SHP77 (cell line): ENCODE measurements around the gene CDKN3.
"Not testable (repeated sequence)": the region's sequence is repeated elsewhere in the genome, so short reads cannot be mapped to it uniquely, and the experiment has no call there.

Source experiments
- DNase-seq, 2 experiments: peaks; one replicate each; lab custom pipeline; 2025; lab: John Stamatoyannopoulos, UW

The CDKN3 gene

DNA sequence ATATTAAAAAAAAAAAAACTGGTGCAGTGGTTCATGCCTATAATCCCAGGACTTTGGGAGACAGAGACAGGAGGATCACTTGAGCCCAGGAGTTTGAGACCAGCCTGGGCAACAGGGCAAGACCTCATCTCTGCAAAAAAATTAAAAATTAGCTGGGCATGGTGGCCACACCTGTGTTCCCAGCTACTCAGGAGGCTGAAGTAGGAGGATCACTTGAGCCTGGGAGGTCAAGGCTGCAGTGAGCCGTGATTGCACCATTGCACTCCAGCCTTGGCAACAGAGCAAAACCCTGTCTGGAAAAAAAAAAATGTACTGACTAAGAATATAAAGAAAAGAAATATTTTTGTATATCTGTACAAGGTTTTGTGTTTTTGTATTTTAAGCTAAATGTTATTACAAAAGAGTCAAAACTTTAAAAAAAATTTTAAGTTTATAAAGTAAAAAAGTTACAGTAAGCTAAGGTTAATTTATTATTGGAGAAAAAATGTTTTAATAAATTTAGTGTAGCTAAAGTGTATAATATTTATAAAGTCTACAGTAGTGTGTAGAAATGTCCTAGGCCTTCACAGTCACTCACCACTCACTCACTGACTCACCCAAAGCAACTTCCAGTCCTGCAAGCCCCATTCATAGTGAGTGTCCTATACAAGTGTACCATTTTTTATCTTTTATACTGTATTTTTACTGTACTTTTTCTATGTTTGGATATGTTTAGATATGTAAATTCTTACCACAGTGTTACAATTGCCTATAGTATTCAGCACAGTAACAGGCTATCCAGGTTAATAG is 60.2 kb downstream of the CDKN3 start:
- DNase-seq, result not testable (repeated sequence)

DNA sequence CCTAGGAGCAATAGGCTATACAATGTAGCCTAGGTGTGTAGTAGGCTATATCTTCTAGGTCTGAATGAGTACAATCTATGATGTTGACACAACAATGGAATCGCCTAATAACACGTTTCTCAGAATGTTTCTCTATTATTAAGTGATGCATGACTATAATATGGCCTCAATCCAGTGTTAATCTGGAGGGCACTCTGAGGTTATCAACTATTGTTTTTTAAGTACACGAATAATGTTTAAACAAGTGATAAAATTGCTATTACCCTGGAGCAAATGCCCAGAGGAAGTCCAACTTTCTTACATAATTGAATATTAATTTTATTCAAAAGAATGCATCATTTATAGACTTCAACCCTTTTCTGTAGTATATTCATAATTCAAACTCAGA is 60.8 kb downstream of the CDKN3 start:
- no peak for DNase-seq

DNA sequence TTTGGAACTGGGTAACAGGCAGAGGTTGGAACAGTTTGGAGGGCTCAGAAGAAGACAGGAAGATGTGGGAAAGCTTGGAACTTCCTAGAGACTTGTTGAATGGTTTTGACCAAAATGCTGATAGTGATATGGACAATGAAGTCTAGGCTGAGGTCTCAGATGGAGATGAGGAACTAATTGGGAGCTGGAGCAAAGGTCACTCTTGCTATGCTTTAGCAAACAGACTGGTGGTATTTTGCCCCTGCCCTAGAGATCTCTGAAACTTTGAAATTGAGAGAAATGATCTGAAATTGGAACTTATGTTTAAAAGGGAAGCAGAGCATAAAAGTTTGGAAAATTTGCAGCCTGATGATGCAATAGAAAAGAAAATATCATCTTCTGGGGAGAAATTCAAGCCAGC is 61.7 kb downstream of the CDKN3 start:
- not testable (repeated sequence) for DNase-seq

DNA sequence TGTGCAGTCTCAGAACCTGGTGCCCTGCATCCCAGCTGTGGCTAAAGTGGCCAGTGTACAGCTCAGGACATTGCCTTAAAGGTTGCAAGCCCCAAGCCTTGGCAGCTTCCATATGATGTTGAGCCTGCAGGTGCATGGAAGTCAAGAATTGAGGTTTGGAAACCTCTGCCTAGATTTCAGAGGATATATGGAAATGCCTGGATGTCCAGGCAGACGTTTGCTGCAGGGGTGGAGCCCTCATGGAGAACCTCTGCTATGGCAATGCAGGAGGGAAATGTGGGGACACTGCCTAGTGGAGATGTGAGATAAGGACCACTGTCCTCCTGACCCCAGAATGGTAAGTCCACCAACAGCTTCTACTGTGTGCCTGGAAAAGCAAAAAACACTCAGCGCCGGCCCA is 62.3 kb downstream of the CDKN3 start:
- DNase-seq, result no peak

DNA sequence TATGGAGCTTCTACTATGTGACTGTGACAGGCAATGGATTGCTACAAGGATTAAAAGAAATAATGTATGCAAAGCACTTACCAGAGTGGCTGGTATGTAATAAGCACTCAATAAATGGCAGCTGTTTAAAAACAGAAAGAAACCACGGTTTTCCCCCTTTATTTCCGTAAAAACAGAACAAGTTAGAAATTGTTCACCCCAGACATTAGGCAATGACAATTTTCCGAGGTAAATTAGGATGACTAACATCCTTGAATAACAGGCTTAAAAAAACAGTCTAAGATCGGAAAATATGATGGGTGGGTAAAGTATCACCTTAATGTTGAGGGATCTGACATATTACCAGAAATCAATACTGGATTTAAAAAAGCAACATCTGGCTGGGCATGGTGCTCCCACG is 65.2 kb downstream of the CDKN3 start:
- no peak for DNase-seq

DNA sequence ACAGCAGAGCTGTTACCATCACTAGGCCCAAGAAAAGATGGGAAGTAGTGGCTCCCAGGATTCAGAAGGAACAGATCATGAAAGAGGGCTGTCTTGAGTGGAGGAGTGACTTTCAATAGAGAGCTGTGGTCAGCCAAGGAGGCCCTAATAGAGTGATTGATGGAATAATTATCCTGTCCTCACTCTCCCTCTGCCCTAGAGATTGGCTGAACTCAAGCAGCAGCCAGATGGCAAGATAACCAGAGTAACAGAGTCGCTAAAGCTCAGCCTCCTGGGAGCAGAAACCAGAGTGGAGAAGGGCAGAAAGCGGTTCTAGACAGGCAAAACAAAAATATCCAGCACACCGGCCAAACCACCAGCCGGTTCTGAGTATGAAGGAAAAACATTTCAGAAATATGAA is 68.8 kb downstream of the CDKN3 start:
- no peak for DNase-seq

DNA sequence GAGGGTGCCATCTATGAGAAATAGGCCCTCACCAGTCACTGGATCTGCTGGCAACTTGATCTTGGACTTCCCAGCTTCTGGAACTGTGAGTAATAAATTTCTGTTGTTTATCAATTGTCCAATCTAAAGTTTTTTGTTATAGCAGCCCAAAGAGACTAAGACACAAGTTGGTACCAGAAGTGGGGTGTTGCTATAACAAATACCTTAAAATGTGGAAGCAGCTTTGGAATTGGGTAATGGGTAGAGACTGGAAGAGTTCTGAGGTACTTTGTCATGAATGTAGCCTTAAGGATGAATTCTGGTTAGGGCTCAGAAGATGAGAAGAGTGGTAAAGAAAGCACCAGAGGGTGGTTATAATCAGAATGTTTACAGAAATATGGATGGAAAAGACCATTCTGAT is 70.5 kb downstream of the CDKN3 start:
- no peak for DNase-seq
